GM18499 (cell line): Measurements from ENCODE around the gene UBE3D.
"Not testable (repeated sequence)": the region's sequence is repeated elsewhere in the genome, so short reads cannot be mapped to it uniquely, and the experiment has no call there.

Source experiments
- ATAC-seq: cut with Tn5 transposase; IDR thresholded peaks from one replicate; pipeline ENCODE4 v1.9.1; 2021; ENCODE audit warnings: moderate number of reproducible peaks; ENCODE audit not compliant: insufficient read depth, unreplicated experiment

The UBE3D gene

DNA sequence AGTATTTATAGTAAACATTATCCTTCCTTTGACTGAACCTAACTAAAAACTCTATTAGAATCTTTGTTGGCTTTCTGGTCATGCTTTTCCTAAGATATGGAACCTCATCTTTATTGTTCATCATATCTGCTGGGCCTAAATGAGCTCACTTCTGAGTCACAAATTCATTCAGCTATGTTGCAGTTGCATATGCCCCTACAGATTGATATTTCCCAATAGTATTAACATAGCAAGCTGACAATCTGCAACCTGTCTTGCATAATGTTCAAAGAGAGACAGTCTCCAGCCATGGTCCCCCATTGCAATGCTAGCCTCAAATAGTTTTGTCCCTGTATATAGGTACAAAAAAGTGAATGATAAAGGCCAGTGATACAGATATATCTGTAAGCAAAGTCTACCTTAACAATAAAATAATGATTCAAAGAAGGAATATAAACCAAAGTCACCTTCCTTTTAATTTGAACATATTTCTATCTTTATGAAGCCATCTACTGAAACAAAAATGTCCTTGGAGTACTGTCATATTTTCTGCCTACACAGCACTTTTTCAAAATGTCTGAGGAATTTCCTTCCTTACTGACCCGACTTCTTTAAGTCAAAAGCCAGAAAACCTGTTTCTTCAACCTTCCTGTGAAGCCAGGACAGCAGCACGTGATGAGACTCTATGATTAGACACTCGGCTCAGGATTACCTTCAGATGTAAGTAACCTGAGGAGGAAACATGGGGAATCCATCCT lies 140.7 kb downstream of the UBE3D start:
- ATAC-seq: no peak

DNA sequence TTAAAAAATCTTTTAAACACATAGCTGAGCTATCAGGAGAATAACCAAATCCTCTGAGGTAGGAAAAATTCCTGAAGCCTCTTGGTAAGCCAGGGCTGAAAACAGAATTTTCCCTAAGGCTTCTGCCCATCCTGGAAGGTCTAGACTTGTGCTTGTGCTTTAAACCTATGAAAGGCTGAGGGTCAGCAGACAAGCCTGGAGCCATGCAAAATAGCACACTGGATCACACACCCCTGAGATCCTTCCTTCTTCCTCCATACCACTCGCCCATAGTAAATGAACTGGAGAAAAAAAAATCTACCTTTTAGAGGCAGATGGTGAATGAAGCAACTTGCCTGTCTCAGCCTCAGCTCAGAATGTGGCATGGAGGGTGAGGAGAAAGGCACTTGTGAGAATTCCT lies 144.4 kb downstream of the UBE3D start:
- no peak for ATAC-seq

DNA sequence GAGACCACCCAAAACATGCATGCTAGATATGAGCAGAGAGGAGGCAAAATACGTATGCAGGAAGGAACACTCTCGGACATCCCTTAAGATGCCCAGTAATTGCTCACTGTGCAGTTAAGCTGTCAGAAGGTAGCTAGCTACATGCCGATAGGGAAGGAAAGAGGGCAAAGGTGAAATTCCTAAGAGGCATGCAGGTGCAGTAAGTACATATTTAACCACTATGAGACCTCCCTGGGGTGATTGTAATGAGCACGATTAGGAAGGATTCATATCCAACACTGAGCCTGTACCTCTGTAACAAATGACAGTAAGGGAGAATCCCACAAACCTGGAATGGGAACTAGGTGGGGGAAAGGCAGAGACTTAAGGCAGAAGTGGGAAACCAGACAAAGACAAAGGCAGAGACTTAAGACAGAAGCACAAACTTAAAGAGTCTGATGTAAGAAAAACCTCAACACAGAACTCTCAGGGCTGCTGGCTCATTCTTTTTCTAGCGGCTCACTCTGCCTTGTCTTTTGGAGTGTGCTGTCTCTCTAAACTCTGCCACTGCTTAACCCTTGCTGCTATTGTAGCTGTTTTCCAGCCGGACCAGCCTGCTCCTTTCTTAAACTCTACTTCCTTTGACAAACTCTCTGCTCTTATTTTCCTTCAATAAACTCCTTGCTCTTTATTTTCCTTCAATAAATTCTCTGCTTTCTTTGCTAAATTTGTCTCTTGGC lies 148.1 kb downstream of the UBE3D start:
- no peak for ATAC-seq

DNA sequence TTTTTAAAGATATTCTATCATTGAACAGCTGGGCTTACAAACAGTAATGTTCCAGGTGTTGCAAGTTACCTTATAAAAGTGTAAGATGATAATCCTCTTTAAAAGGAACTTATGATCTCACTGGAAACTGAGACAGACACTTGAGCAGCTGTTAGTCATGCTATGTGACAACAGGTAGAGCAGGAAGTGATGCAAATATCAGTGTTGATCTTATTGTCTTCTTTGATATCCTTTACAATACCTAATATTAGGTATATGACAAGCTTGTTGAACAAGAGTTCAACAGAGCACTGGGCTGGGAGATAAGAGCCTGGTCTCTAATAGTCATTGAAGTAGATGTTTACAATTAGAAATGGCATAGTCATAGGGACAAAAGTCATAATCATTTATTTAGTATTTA lies 150.0 kb downstream of the UBE3D start:
- no peak for ATAC-seq

DNA sequence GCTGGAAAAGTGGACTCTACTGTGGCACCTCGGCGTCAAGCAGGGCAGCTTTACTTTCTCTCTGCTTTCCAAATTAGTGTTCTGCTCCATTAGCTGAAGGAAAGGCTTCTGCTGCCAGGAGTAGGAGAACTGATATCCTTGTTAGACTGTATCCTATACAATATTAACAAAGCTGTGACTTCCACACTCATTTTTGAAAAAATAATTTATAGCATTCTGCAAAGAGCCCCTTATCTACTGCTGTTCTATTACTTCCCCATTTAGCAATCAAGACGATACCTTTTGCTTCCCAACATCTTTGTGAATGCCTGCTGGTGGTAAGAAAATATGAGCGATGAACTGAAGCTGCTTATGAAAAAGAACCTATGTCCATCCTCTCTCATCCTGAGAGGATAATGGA lies 151.1 kb downstream of the UBE3D start:
- ATAC-seq: no peak

DNA sequence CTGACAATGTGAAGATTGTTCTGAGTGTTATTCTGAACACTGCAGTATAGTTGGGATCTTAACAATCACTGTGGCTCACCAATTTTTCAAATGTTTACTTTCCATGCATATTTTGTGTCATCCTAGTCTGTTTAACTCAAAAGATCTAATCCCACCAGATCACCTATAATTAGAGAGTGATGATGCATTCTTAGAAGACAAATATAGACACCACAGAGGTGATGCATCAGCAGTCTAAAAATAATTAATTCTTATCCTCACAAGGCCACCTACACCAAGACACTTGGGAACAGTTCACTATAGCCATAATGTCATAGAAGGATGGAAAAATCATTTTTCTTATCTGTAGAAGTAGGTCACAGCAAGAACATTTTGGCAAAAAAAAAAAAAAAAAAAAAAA lies 154.8 kb downstream of the UBE3D start:
- ATAC-seq: no peak

DNA sequence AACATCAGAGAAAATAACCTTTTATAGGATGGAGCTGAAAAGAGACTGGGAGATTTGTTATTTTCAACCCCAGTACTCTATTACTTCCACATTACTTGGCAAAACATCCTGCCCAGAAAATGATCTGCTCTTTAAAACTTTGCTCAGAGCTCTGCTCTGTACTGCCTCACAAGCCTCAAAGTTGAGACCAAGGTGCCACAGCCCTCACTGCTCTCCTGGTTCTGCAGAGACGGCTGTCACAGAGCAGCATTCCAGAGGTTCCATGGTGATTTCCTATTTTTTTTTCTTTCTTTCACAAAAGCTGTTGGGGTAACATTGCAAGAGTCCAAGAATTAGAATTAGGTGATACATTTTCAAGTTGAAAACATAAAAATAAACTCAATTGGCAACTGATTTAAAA lies 155.2 kb downstream of the UBE3D start:
- no peak for ATAC-seq

DNA sequence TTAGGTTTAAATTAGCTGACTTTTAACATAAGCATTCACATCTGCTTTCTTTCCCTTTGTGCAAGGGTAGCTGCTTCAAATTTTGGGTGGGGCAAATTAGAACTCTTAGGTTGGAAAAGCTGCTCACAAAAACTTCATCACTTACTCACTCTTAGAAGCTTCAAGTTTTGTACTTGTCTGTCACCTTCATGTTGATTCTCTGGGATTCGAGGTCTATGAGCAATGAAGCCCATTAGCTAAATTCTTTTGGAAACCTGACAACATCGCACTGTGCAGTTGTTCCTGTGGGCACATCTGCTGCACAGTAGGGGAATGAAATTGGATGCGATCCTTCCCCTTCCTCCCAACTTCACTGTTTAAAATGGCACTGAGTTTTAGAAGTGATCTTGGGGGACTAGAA lies 156.1 kb downstream of the UBE3D start:
- no peak for ATAC-seq

DNA sequence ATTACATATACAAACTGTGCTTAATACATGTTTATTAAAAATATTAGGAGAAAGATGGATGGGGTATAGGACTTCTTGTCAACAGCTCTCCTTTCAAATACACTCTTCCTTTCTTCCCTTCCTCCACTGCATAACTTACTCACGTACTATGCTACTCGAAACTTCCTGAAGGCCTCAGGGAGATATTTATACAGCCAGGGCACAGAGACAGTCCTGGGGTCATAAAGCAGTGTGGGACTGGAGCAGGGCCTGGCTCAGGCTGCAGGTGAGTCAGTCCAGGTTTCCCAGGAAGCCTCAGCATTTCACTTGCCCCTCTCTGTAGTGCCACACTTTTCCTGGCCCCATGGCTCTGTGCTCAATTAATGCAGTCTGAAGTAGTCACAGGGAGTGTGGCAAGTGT lies 157.0 kb downstream of the UBE3D start:
- ATAC-seq: no peak

DNA sequence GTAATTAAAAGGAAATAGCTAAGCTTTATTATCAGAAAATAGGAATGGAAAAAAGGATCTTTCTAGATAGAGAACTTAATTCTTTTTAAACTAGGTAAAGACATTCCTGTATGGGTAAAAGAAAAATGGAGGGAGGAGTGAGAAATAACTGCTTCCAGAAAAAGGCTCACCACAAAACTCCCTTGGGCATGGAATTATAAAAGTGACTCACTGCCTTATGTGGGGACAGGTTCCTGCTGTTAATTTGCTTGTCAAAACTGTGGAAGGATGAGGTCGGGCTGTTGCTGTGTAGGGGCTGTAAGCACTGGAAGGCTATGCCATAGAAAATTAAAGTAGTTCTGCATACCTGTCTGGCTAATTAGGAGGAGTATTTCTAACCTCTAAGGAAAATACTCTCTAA lies 158.7 kb downstream of the UBE3D start:
- ATAC-seq: no peak

DNA sequence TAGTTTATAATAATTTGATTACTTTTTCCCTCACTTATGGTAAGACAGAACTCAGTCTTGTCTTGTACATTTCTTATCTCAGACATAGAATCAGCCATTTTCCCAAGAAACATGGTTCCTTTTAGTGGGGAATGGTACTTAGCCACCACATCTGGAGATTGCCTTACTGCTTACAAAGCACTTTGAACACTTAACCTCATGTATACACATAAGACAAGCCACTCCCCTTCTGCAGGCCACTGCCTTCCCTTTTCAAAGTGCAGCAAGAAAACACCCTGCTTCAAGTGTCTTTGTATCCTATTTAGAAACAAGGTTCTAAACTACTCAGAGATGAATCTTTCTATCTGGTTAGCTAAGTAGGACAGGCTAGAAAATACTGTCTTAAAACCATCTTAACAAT lies 159.2 kb downstream of the UBE3D start:
- ATAC-seq: no peak

DNA sequence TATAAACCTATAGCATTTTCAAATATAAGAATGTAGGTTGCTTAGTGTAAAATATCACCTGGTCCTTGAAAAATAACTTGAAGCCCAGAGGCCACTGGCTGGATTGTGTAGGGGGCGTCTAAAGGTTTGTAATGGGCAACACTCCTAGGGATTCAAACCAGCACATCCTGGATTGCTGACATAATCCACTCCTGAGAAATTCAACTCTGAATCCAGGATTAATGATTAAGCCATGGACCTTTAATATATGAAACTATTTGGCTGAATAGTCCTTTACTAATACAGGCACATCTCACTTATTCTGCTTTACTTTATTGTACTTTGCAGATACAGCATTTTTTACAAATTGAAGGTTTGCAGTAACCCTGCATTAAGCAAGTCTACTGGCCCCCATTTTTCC lies 160.8 kb downstream of the UBE3D start:
- no peak for ATAC-seq

DNA sequence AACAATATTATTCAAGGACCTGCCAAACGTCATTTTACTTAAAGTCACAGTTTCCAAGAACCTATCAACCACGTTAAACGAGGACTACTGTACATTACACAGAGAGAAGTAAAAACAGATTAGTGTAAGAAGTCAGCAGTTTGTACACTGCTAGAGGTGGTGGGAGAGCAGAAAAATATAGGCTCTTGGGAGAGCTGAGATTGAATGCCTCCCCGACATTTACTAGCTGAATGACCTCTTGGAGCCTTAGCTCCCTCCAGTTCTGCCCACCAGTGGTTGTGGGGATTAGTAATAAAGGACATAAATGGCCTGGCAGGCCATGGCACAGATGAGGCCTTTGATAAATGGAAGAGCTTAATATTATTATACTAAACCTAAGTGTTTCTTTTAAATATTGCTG lies 161.4 kb downstream of the UBE3D start:
- no peak for ATAC-seq

DNA sequence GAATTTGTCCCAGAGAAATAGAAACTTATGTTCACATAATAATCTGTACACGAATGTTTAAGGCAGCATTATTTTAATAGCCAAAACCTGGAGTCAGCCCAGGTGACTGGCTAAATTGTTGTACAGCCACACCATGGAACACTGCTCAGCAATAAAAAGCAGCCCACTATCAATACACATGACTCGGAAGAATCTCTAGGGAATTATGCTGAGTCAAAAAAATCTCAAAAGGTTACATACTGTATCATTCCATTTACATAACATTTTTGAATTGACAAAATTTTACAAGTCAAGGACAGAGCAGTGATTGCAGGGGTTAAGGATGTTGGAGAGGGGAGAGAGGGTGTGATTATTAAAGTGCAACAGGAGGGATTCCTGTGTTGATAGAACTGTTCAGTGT lies 163.4 kb downstream of the UBE3D start:
- no peak for ATAC-seq

DNA sequence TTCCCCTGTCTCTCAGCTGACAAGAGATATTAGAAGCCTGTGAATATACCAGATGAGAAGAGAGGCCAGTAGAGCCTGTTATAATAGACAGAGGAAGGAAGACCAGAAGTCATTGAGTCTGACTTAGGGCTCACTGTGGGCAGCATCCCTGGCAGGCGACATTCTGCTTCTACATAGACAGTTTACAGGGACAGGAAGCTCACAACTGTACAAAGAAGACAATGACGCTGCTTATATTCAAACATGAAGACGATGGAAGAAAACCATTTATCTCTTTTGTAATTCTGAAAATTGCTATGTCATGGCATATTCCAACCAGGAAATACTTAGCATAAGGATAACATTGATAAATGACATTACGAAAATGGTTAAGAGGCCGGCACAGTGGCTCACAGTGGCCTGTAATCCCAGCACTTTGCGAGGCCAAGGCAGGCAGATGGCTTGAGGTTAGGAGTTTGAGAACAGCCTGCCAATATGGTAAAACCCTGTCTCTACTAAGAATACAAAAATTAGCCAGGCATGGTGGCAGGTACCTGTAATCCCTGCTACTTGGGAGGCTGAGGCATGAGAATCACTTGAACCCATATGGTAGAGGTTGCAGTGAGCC lies 170.9 kb downstream of the UBE3D start:
- no peak for ATAC-seq

DNA sequence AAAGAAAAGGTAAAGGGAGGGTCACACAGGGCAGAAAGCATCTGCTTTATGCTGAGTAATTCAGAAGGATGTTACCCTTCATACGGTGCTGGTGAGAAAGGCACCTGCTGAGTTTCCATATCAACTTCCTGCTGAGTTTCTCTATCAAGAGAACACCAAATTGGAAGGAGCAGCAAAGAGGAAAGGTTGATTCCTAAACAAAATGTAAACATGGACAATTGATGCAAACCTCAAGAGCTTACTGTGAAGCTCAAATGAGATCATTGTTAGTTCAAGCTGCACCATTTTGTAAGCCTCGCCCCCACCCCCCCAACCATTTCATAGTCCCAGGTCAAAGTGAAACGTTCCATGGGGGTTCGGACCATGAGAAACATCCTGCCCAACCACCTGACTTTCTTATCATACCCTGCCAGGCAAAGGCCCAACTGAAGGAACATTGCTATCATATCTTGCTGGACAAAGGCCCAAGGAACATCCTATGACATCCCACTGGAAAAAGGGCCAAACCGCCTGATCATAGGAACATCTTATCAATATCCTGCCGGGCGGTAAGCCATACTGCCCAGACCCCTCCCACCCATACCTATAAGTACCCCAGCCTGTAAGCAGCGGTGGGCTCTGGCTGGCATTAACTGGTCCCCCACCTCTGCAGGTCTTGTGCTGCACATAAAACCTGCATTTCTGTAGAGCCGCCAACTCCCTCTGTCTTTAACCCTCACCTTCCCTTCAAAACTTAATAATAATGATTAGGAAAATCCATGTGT lies 171.6 kb downstream of the UBE3D start:
- no peak for ATAC-seq

DNA sequence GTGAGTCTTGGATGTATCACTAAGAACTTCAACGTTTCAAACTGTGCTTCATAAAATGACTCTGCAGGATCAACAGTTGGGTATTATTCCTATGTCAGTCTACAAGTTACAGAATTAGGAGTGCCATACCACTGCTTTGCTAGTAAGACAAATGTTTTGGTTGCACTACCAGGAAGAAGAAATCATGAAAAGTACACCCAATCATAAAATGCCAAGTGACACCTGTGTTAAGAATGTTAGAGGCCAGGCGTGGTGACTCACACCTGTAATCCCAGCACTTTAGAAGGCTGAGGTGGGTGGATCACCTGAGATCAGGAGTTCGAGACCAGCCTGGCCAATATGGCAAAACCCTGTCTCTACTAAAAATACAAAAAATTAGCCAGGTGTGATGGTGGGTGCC lies 174.1 kb downstream of the UBE3D start:
- ATAC-seq: not testable (repeated sequence)

DNA sequence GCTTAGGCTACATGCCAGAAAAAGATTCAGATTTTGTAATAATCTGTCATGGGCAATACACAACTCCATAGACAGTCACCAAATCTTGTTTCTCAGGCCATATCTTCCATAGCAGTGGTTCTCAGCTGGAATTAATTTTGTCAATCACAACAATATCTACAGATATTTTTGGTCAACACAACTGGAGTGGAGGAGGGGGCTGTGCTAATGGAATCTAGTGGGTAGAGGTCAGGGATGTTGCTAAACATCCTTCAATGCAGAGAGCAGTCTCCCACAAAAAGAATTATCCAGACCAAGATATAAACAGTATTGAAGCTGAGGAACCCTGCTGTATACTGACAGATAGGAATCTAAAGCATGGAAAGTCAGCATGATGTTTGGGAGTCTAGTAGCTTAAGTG lies 174.6 kb downstream of the UBE3D start:
- no peak for ATAC-seq

DNA sequence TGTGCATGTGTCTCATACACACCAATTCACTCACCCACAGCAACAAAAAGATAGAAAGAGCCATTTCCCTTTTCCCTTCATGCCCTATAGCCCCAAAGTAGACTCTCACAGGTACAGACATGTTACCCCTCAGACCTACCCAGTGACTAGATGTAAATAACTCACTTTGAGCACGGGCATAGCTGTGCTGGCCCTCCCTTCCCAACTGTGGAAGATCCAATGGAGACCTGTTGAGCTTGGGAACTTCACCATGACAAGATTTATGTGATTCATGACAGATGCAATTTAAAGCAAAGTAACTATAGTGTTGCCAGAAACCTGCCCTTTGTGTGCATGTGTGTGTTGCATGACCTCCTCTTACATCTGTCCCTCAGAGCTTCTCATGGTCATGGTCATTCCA lies 175.4 kb downstream of the UBE3D start:
- ATAC-seq: no peak

DNA sequence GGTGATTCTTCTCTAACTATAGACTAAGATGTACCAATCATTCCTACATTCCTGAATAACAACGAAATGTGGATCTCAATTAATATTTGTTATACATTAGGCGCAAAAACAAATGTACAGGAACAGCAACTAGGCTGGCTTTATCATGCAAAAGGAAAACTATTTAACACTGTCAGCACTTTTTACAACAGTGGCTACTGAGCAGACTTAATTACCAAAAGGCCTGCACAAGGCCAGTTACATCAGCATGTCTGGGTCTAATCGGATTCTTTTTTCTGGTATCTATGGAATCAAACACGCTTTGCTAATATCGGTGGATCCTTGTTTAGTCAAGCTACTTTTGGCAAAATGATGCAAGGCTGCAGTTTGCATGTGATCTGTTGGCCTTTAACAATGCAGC lies 176.5 kb downstream of the UBE3D start:
- no peak for ATAC-seq
